Activated T-helper 1 cell treated with anti-CD3 and anti-CD28 coated beads, Interleukin-12 subunit alpha, Interleukin-12 subunit beta, Interleukin-2, Interleukin-4 antibody, amounts not matched to agents 30 ng/mL and 10 ng/mL and 1 ng/mL, durations not matched to agents 14 hours and 24 hours and 36 hours (primary cell): ENCODE results near the gene SYT17. TPM values are rescaled to one million over a fixed set of nuclear protein-coding genes. Genes with fewer than 3 reads are reported as not detected.

ENCODE experiments used
- DNase-seq: peaks from one replicate; pipeline ENCODE4 v3.0.0; 2021; ENCODE audit warnings: low spot score
- H3K27ac Mint-ChIP-seq: one replicate; pipeline ENCODE4 v1.8.0; 2021; ENCODE audit warnings: mild to moderate bottlenecking, mixed read lengths
- H3K27me3 Mint-ChIP-seq: one replicate; pipeline ENCODE4 v1.8.0; 2022; ENCODE audit warnings: mild to moderate bottlenecking, moderate library complexity, mixed read lengths; ENCODE audit not compliant: insufficient read depth
- H3K36me3 Mint-ChIP-seq: one replicate; pipeline ENCODE4 v1.8.0; 2021; ENCODE audit warnings: low read depth, mixed read lengths
- H3K4me1 Mint-ChIP-seq: one replicate; pipeline ENCODE4 v1.8.0; 2021; ENCODE audit warnings: low read depth, mixed read lengths
- H3K4me3 Mint-ChIP-seq: one replicate; pipeline ENCODE4 v1.8.0; 2021; ENCODE audit warnings: mild to moderate bottlenecking, moderate library complexity, mixed read lengths
- H3K9me3 Mint-ChIP-seq: one replicate; pipeline ENCODE4 v1.8.0; 2021; ENCODE audit warnings: mixed read lengths
- intact Hi-C: fragments of 100-400 bp; cut with micrococcal nuclease; formaldehyde crosslinking; loops from one replicate; pipeline ENCODE4 v1.15.1; 2024
- total RNA-seq: library from RNA; stranded (reverse); gene quantifications from 2 replicates; pipeline ENCODE4 v1.2.3, GENCODE V29; 2022

SYT17 gene
- total RNA-seq, 1 donor from 2014 or later: 0.54 TPM

- Mint-ChIP-seq H3K27me3 (peaks cover 4% of the 10 kb centered on the region), H3K4me1 (peaks cover 16% of the 10 kb centered on the region), H3K4me3 (no peak overlapping the region), H3K9me3 (peaks cover 5% of the 10 kb centered on the region), H3K27ac (peak overlapping the region; percentile 0), H3K36me3 (peaks cover 5% of the 10 kb centered on the region)
- intact Hi-C loops: loop anchor here (5.0 kb wide), 1 partner anchor 364 kb away; the partner anchor contains the start of gene SMG1
- no peak for DNase-seq
These were observed 123.4 kb downstream of the SYT17 start for GRCh38 chr16:19291475-19291874.

GRCh38 chr16:19292186-19292585 is 124.1 kb downstream of the SYT17 start:
- H3K27me3 Mint-ChIP-seq: peaks cover 4% of the 10 kb centered on the region
- H3K4me3 Mint-ChIP-seq: no peak overlapping the region
- H3K4me1 Mint-ChIP-seq: peaks cover 16% of the 10 kb centered on the region
- intact Hi-C loops: loop anchor here (5.0 kb wide), 1 partner anchor 365 kb away; the partner anchor contains the start of gene SMG1
- H3K9me3 Mint-ChIP-seq: peaks cover 5% of the 10 kb centered on the region
- H3K36me3 Mint-ChIP-seq: peaks cover 5% of the 10 kb centered on the region
- H3K27ac Mint-ChIP-seq: no peak overlapping the region
- DNase-seq: no peak

GRCh38 chr16:19294156-19294649 is 126.2 kb downstream of the SYT17 start:
- Mint-ChIP-seq H3K27ac (peak overlapping the region; percentile 82), H3K4me1 (peaks cover 16% of the 10 kb centered on the region), H3K9me3 (peaks cover 5% of the 10 kb centered on the region), H3K36me3 (peaks cover 5% of the 10 kb centered on the region), H3K4me3 (peak overlapping the region; percentile 37), H3K27me3 (peaks cover 3% of the 10 kb centered on the region)
- intact Hi-C loops: loop anchor here (1.0 to 5.0 kb wide), 4 partner anchors 86 to 367 kb away; partner anchors contain the start of genes CCP110, COQ7, GDE1 and SMG1
- peak; percentile 3 for DNase-seq

GRCh38 chr16:19295393-19295792 is 127.4 kb downstream of the SYT17 start:
- peaks cover 16% of the 10 kb centered on the region for H3K4me1 Mint-ChIP-seq
- peaks cover 3% of the 10 kb centered on the region for H3K27me3 Mint-ChIP-seq
- peak overlapping the region; percentile 13 for H3K4me3 Mint-ChIP-seq
- no peak for DNase-seq
- H3K9me3 Mint-ChIP-seq: peaks cover 5% of the 10 kb centered on the region
- intact Hi-C loops: loop anchor here (1.0 to 2.0 kb wide), 2 partner anchors 176 to 227 kb away; partner anchors contain the start of genes CCP110 and GDE1
- peak overlapping the region; percentile 82 for H3K27ac Mint-ChIP-seq
- H3K36me3 Mint-ChIP-seq: peaks cover 5% of the 10 kb centered on the region

GRCh38 chr16:19297454-19297853 is 129.4 kb downstream of the SYT17 start:
- intact Hi-C loops: no loop called here
- Mint-ChIP-seq H3K36me3 (peaks cover 5% of the 10 kb centered on the region), H3K9me3 (peaks cover 5% of the 10 kb centered on the region), H3K4me3 (no peak overlapping the region), H3K4me1 (peaks cover 16% of the 10 kb centered on the region), H3K27ac (no peak overlapping the region), H3K27me3 (peaks cover 3% of the 10 kb centered on the region)
- no peak for DNase-seq

- no peak for DNase-seq
- Mint-ChIP-seq H3K4me3 (no peak overlapping the region), H3K4me1 (peaks cover 9% of the 10 kb centered on the region), H3K9me3 (peaks cover 3% of the 10 kb centered on the region), H3K27me3 (peaks cover 8% of the 10 kb centered on the region), H3K36me3 (peaks cover 2% of the 10 kb centered on the region), H3K27ac (no peak overlapping the region)
- intact Hi-C loops: no loop called here
These were observed 131.5 kb downstream of the SYT17 start for GRCh38 chr16:19299565-19299964.

GRCh38 chr16:19301931-19302330 is 133.9 kb downstream of the SYT17 start:
- no peaks in the 10 kb centered on the region for H3K36me3 Mint-ChIP-seq
- intact Hi-C loops: no loop called here
- H3K4me3 Mint-ChIP-seq: no peak overlapping the region
- H3K27ac Mint-ChIP-seq: no peak overlapping the region
- no peak for DNase-seq
- H3K9me3 Mint-ChIP-seq: no peaks in the 10 kb centered on the region
- peaks cover 13% of the 10 kb centered on the region for H3K27me3 Mint-ChIP-seq
- H3K4me1 Mint-ChIP-seq: no peaks in the 10 kb centered on the region

- no peaks in the 10 kb centered on the region for H3K9me3 Mint-ChIP-seq
- no peak for DNase-seq
- no peak overlapping the region for H3K4me3 Mint-ChIP-seq
- H3K36me3 Mint-ChIP-seq: no peaks in the 10 kb centered on the region
- no peaks in the 10 kb centered on the region for H3K4me1 Mint-ChIP-seq
- no peak overlapping the region for H3K27ac Mint-ChIP-seq
- intact Hi-C loops: no loop called here
- peaks cover 10% of the 10 kb centered on the region for H3K27me3 Mint-ChIP-seq
These were observed 136.7 kb downstream of the SYT17 start for GRCh38 chr16:19304750-19305149.

GRCh38 chr16:19305443-19305842 is 137.4 kb downstream of the SYT17 start:
- no peak for DNase-seq
- Mint-ChIP-seq H3K27me3 (peaks cover 10% of the 10 kb centered on the region), H3K4me1 (no peaks in the 10 kb centered on the region), H3K9me3 (no peaks in the 10 kb centered on the region), H3K4me3 (no peak overlapping the region), H3K27ac (no peak overlapping the region), H3K36me3 (no peaks in the 10 kb centered on the region)
- intact Hi-C loops: no loop called here

GRCh38 chr16:19307587-19308241 is 139.7 kb downstream of the SYT17 start:
- Mint-ChIP-seq H3K27me3 (peaks cover 10% of the 10 kb centered on the region), H3K27ac (no peak overlapping the region), H3K36me3 (no peaks in the 10 kb centered on the region), H3K9me3 (no peaks in the 10 kb centered on the region), H3K4me3 (no peak overlapping the region), H3K4me1 (no peaks in the 10 kb centered on the region)
- intact Hi-C loops: no loop called here
- no peak for DNase-seq

- no peak overlapping the region for H3K27ac Mint-ChIP-seq
These were observed 140.4 kb downstream of the SYT17 start for GRCh38 chr16:19308392-19308791.

GRCh38 chr16:19309178-19309577 is 141.1 kb downstream of the SYT17 start:
- no peak overlapping the region for H3K27ac Mint-ChIP-seq
- peaks cover 6% of the 10 kb centered on the region for H3K27me3 Mint-ChIP-seq
- H3K36me3 Mint-ChIP-seq: no peaks in the 10 kb centered on the region
- H3K4me3 Mint-ChIP-seq: no peak overlapping the region
- H3K4me1 Mint-ChIP-seq: no peaks in the 10 kb centered on the region
- no peaks in the 10 kb centered on the region for H3K9me3 Mint-ChIP-seq
- intact Hi-C loops: no loop called here
- no peak for DNase-seq

More at GRCh38 chr16:19308392-19308791, 140.4 kb downstream of the SYT17 start:
- Mint-ChIP-seq H3K4me1 (no peaks in the 10 kb centered on the region), H3K4me3 (no peak overlapping the region), H3K9me3 (no peaks in the 10 kb centered on the region), H3K36me3 (no peaks in the 10 kb centered on the region), H3K27me3 (peaks cover 6% of the 10 kb centered on the region)
- no peak for DNase-seq
- intact Hi-C loops: no loop called here

- intact Hi-C loops: no loop called here
- Mint-ChIP-seq H3K9me3 (no peaks in the 10 kb centered on the region), H3K36me3 (no peaks in the 10 kb centered on the region), H3K27ac (no peak overlapping the region), H3K4me1 (no peaks in the 10 kb centered on the region), H3K4me3 (no peak overlapping the region), H3K27me3 (peaks cover 2% of the 10 kb centered on the region)
- DNase-seq: no peak
These were observed 146.8 kb downstream of the SYT17 start for GRCh38 chr16:19314718-19315425.
